Ovary (tissue), 9 donors: ENCODE measurements around the gene SDK1. TPM values are rescaled to one million over a fixed set of nuclear protein-coding genes. Genes with fewer than 3 reads are reported as not detected.

Experiments used
- DNase-seq, 5 donors: peaks; one replicate each; pipeline ENCODE4 v3.0.0-alpha.2; 2019 to 2020
- H3K27ac ChIP-seq, 2 donors: fragments of 200-600 bp; one replicate each; pipeline versions ENCODE4 v1.5.1 to v1.8.0; 2019 to 2022
- H3K27me3 ChIP-seq: fragments of 200-600 bp; one replicate; pipeline ENCODE4 v1.8.0; 2022
- H3K36me3 ChIP-seq: fragments of 200-600 bp; sonication (generic); one replicate; pipeline ENCODE4 v1.5.1; 2019
- H3K4me1 ChIP-seq: one replicate; pipeline ENCODE4 v1.8.1; 2013; ENCODE audit warnings: mild to moderate bottlenecking, moderate library complexity; ENCODE audit not compliant: insufficient read depth
- H3K4me3 ChIP-seq: fragments of 200-600 bp; sonication (generic); one replicate; pipeline ENCODE4 v1.5.1; 2017
- H3K9me3 ChIP-seq, 2 donors: fragments of 200-600 bp in 1 of 2; sonication (generic) in 1 of 2; one replicate each; pipeline versions ENCODE4 v1.5.1 to v1.8.1; 2013 to 2019; ENCODE audit warnings: mild to moderate bottlenecking in 1 of 2, moderate library complexity in 1 of 2
- EP300 ChIP-seq: sonication (generic); formaldehyde crosslinking; IDR thresholded peaks from one replicate; pipeline ENCODE4 v1.6.1; 2017; ENCODE audit warnings: antibody characterized with exemption
- POLR2A ChIP-seq: fragments of 450-650 bp; IDR thresholded peaks from one replicate; pipeline ENCODE4 v1.6.1; 2017; ENCODE audit warnings: antibody characterized with exemption, mild to moderate bottlenecking, moderate library complexity
- WGBS, 3 donors: extraction: QIAGEN DNeasy Blood & Tissue Kit in 1 of 3; methylation state at CpG; one replicate each; pipeline versions ENCODE4 v1.1.5 to v1.1.7; 2013 to 2017; 5-methylcytosine and 5-hydroxymethylcytosine counted together
- intact Hi-C, 4 donors: fragments of 100-400 bp; cut with DNase I; formaldehyde crosslinking; loops; one replicate each; pipeline versions ENCODE4 v1.11.0 to v1.15.1; 2022 to 2023
- polyA plus RNA-seq, 2 donors: library from polyadenylated mRNA; stranded (reverse); fragments of 200-250 nt in 1 of 2; fragments of 350-450 nt in 1 of 2; fragmentation: Illumina TruSeq in 1 of 2; extraction: RNeasy Lipid Tissue Mini Kit (QIAGEN cat#74804) in 1 of 2; gene quantifications; one replicate each; pipeline ENCODE4 v1.2.3, GENCODE V29; 2013 to 2014
- total RNA-seq, 7 donors: library from RNA; depleted of rRNA in 2 of 7; stranded (reverse); fragments of >200 nt in 2 of 7; fragmentation: NEBNext Ultra II Directional in 3 of 7; extraction: Animal tissue kit (Norgen Biotek cat#: 25700) in 3 of 7; gene quantifications; one replicate each; pipeline versions ENCODE4 v1.1.0 to v1.2.4, GENCODE V29; 2016 to 2023
- TF ChIP-seq, protein P1 (sequence below), 3 donors: fragments of 450-650 bp in 2 of 3; fragments of 200-600 bp in 1 of 3; IDR thresholded peaks; one replicate each; pipeline versions ENCODE4 v1.5.1 to v1.8.0; 2016 to 2022; ENCODE audit warnings: antibody characterized with exemption in 3 of 3, mild to moderate bottlenecking in 1 of 3
- donor health status: DM: no; HTN: no; CAD: no; lungs with moderate emphysema.
- donor health status: DM: no; HTN: no; CAD: no.
- donor health status: Bipolar disorder and iron deficiency.
- donor health status: DM: yes; HTN: yes; CAD: no.
- donor health status: DM: no; HTN: no; CAD: no.
- donor health status: DM: yes; HTN: yes; CAD: no.

SDK1 gene
- total and polyA plus RNA-seq, 9 donors: 1.2 to 13.3 (median 4.4) TPM

DNA sequence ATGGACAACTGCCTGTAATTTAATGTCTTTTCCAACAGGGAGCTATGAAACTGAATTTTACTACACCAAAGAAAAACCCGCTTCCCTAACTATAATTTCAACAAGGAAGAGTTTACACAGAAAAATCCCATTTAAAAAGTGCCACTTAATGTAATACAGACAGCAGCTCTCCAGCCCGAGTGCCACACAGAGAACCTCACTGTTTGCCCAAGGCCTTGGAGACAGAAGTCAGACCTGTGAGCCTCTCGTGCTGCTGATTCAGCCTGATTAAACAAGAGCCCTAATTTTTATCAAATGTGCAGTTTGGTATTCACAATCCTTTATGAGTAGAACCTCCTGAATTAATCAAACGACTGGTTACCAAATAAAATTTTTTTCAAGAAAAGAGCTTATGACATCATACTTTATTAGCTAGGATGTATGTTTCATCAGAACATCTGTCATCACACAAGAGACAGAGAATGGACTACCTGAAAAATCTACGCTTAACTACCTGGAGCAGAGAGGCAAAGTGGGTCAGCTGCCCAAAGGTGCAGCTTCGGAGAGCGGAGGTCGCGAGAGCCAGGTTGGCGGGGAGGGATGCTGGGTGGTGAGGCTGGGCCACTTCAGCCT, 543.6 kb downstream of the SDK1 start:
- Histone ChIP-seq H3K4me3 (no peak overlapping the region), H3K27ac (no peak overlapping the region), H3K4me1 (no peaks in the 10 kb centered on the region), H3K9me3 (no peaks in the 10 kb centered on the region), H3K36me3 (no peaks in the 10 kb centered on the region), H3K27me3 (no peaks in the 10 kb centered on the region)
- WGBS, 3 donors: 90 to 93% (median 93%) methylated on average over 10 of the region's 10 CpGs
- DNase-seq: no peak
- intact Hi-C loops: no loop called here
- TF ChIP-seq, protein P1, sequence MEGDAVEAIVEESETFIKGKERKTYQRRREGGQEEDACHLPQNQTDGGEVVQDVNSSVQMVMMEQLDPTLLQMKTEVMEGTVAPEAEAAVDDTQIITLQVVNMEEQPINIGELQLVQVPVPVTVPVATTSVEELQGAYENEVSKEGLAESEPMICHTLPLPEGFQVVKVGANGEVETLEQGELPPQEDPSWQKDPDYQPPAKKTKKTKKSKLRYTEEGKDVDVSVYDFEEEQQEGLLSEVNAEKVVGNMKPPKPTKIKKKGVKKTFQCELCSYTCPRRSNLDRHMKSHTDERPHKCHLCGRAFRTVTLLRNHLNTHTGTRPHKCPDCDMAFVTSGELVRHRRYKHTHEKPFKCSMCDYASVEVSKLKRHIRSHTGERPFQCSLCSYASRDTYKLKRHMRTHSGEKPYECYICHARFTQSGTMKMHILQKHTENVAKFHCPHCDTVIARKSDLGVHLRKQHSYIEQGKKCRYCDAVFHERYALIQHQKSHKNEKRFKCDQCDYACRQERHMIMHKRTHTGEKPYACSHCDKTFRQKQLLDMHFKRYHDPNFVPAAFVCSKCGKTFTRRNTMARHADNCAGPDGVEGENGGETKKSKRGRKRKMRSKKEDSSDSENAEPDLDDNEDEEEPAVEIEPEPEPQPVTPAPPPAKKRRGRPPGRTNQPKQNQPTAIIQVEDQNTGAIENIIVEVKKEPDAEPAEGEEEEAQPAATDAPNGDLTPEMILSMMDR (IDR thresholded peaks at IDR 0.05): no peak
- TF ChIP-seq EP300: no peak
- TF ChIP-seq POLR2A: no peak

DNA sequence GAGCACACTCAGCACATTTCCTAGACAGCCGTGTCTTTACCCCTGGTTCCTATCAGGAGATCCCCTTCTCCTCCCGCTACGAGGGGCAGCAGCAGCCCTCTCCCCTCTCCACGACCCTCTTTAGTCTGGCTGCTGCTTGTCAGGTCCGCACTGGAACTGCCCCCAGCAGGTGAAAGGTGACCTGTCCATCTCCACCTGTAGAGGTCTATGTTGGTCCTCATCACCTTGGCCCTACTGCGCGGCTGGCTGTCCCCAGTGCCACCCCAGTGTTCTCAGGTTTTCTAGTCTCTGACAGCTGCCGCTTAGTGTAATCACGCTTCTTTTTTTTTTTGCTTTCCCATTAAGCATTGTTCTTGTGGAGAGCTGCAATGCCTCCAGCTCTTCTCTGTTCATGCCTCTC, 545.7 kb downstream of the SDK1 start:
- WGBS, 3 donors: 70 to 86% (median 78%) methylated on average over 9 of the region's 9 CpGs
- no peaks in the 10 kb centered on the region for H3K36me3 ChIP-seq
- no peaks in the 10 kb centered on the region for H3K4me1 ChIP-seq
- no peak overlapping the region for H3K27ac ChIP-seq
- H3K9me3 ChIP-seq: no peaks in the 10 kb centered on the region
- TF ChIP-seq EP300 (no peak), POLR2A (no peak)
- no peak for DNase-seq
- H3K4me3 ChIP-seq: no peak overlapping the region
- intact Hi-C loops: no loop called here
- no peaks in the 10 kb centered on the region for H3K27me3 ChIP-seq

DNA sequence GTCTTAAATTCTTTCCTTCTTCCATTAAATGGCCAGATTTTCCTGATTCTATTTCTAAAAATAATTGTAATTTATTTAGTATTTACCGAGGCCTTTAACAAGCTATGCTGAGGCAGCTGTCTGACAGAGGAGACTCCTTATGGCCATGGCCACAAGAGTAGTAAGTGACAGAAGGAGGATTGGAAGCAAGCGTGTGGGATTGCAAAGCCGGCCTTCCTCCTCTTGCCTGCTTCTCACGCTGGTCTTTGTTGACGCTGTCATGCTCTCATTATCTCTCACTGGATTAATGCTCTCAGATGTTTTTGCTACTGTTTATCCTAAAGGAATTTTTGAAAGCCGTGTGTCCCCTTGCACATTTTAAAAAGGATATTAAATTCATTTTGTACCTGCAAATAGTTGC, 546.3 kb downstream of the SDK1 start:
- no peak overlapping the region for H3K4me3 ChIP-seq
- no peaks in the 10 kb centered on the region for H3K27me3 ChIP-seq
- TF ChIP-seq POLR2A (no peak), EP300 (no peak)
- TF ChIP-seq, protein P1 (IDR thresholded peaks at IDR 0.05): no peak
- H3K36me3 ChIP-seq: no peaks in the 10 kb centered on the region
- H3K9me3 ChIP-seq: no peaks in the 10 kb centered on the region
- WGBS, 3 donors: 40 to 70% (median 57%) methylated on average over 6 of the region's 6 CpGs
- H3K4me1 ChIP-seq: no peaks in the 10 kb centered on the region
- H3K27ac ChIP-seq: no peak overlapping the region
- DNase-seq: no peak
- intact Hi-C loops: no loop called here

DNA sequence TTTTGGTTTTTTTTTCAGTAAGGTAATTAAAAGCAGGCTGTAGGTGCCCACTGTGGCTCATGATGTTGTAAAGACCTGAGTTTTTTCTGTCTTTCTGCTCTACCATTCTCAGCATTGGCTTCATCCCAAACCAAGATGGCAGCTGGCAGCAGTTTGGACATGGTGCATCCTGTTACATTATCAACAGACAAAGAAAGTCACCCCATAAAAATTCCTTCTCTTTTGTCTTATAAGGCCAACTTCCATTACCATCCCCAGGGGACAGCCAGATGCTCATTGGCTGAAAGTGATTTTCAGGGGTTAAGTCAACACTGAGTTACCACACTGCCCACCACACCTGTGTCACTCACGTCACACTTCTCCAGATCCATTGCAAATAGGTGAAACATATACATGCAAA, 558.4 kb downstream of the SDK1 start:
- Histone ChIP-seq H3K27ac (no peak overlapping the region), H3K4me1 (peaks cover 2% of the 10 kb centered on the region), H3K27me3 (no peaks in the 10 kb centered on the region), H3K4me3 (no peak overlapping the region), H3K36me3 (no peaks in the 10 kb centered on the region), H3K9me3 (no peaks in the 10 kb centered on the region)
- no peak for DNase-seq
- WGBS, 3 donors: 85 to 100% (median 90%) methylated on average over 1 of the region's 1 CpG
- TF ChIP-seq POLR2A (no peak), EP300 (no peak)
- TF ChIP-seq, protein P1 (IDR thresholded peaks at IDR 0.05): no peak
- intact Hi-C loops: no loop called here

DNA sequence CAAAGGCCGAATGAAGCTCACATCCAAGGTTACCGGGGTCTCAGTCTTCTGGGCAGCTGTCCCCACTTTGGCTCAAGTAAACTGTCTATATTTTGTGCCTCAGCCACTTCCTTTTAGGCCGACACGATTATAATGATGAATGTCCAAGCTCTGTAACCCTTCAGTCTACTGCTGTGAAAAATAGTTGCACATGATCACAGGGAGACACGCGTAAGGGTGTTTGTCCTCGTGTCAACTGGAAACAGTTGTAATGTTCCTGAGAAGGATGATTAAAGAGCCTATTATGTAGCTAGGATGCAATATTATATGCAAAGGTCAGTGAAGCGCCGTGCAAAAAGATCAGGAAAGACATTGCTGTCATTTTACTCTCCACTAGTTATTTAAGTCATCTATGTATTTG, 559.9 kb downstream of the SDK1 start:
- TF ChIP-seq, protein P1 (IDR thresholded peaks at IDR 0.05): no peak
- TF ChIP-seq EP300: no peak
- no peak for TF ChIP-seq POLR2A
- H3K27me3 ChIP-seq: no peaks in the 10 kb centered on the region
- H3K36me3 ChIP-seq: no peaks in the 10 kb centered on the region
- WGBS, 3 donors: 76 to 84% (median 78%) methylated on average over 9 of the region's 9 CpGs
- no peak overlapping the region for H3K4me3 ChIP-seq
- no peak for DNase-seq
- intact Hi-C loops: no loop called here
- H3K4me1 ChIP-seq: peaks cover 2% of the 10 kb centered on the region
- no peak overlapping the region for H3K27ac ChIP-seq
- H3K9me3 ChIP-seq: no peaks in the 10 kb centered on the region
